ENCODE measurements around the gene CBL.
"Not testable (repeated sequence)": the region's sequence is repeated elsewhere in the genome, so short reads cannot be mapped to it uniquely, and the experiment has no call there.

The CBL gene

DNA sequence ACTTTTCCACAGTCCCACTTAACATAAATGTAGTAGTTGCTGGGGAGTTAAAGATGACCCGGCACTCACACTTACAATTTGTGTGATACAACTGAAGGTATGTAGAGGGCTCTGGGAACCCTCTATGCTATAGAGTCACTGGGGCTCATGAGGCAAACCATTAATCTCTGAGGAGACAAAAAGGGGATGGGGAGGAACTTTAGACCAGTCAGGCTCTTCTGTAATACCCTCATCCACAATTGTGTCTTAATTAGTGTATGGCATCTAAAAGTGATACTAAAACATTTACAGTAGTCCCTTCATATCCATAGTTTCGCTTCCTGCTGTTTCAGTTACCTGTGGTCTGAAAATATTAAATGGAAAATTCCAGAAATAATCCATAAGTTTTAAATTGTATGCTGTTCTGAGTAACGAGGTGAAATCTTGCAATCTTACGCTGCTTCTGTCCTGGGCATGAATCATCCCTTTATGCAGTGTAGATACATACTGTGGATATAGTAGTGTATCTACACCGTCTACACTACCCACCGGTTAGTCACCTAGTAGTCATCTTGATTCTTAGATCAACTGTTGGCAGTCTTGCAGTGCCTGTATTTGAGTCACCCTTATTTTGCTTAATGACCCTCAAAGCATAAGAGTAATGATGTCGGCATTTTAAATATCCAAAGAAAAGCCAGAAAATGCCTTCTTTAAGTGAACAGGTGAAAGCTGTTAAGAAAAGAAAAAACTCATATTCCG lies 12.2 kb downstream of the CBL start:
- no peak for DNase-seq

DNA sequence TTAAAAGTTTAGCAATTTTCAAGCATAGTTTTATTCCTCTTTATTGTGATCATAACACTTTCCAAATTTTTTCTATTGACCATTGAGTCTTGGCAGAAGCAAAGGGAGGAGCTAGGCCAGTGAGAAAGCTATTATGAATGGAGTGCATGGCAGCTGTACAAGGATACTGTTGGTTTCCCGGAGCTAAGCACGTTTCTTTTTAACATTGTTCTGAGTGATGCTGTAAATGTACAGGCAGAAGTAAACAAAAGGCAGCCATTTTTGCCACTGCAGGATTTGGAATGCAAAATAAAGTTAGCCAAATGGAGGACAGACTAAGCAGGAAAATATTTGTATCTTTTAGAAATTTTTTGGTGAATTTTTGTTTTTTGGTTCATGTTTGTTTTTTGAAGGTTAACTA lies 16.2 kb downstream of the CBL start:
- no peak for DNase-seq

DNA sequence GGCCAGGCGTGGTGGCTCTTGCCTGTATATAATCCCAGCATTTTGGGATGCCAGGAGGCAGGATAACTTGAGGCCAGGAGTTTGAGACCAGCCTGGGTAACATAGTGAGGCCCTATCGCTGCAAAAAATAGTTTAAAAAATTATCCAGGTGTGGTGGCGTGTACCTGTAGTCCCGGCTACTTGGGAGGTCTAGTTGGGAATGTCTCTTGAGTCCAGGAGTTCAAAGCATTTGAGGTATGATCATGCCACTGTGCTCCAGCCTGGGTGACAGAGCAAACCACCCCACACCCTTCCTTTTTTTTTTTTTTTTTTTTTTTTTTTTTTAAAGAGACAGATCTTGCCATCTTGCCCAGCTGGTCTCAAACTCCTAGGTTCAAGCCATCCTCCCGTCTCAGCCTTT lies 16.8 kb downstream of the CBL start:
- no peak for DNase-seq

DNA sequence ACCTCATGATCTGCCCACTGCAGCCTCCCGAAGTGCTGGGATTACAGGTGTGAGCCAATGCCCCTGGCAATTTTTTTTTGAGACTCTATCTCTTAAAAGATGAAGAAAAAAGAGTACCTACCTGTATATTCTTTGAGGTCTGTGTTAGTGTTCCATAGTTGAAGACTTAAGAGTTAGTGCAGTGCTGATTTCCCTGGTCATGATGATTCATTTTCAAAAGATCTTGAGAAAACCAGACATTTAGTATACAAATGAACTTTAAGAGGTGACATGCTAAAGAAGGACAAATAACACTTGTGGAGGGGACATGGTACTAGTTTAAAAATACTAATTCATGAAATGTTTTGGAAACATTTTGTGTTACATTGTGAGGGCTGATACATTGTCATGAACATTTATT lies 17.7 kb downstream of the CBL start:
- DNase-seq = no peak

DNA sequence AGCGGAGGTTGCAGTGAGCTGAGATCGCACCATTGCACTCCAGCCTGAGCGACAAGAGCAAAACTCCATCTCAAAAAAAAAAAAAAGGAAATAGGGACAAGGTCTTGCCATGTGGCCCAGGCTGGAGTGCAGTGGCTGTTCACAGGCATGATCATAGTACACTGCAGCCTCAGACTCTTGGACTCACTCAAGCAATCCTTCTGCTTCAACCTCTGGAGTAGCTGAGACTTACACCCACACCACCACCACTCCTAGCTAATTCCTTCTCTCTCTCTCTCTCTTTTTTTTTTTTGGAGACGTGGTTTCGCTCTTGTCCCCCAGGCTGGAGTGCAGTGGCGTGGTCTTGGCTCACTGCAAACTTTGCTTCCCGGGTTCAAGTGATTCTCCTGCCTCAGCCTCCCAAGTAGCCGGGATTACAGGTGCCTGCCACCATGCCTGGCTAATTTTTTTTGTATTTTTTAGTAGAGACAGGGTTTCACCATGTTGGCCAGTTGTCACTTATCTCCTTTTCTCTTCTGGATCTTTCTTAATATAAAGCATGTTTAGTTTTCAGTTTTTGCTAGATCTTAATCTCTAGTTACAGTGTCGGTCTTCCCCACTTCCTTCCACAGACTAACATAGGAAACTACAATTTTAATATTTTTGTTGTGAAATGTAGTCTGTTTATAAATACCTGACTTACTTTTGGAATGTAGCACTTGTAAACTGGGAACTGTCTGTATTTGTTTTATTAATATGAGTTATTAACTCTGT lies 22.6 kb downstream of the CBL start:
- not testable (repeated sequence) for DNase-seq

DNA sequence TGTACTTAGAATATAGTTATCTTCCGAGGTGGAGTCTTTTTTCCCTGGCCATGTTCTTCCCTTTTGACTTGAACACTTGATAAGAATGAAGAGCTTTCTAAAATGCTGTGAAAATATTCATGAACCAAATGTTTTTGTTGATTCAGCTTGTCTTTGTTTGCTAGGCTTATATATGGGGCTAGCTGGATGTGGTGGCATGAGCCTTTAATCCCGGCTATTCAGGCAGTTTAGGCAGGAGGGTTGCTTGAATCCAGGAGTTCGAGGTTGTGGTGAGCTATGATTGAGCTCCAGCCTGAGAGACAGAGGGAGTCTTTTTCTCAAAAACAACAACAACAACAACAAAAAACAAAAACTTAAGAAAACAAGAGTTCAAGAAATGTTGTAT lies 23.1 kb downstream of the CBL start:
- no peak for DNase-seq

DNA sequence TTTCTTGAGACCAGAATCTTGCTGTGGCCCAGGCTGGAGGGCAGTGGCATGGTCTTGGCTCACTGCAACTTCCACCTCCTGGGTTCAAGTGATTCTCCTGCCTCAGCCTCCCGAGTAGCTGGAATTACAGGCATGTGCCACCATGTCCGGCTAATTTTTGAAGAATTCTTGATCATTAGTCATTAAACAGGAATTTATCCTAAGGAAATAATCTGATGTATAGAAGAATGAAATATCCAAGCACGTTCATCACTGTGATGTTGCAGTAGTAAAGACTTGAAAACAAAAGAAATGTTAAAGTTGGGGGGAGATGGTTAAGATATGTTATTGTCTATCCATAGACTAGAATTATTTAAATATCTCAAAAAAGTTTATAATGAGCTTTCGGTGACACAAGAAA lies 23.6 kb downstream of the CBL start:
- DNase-seq = no peak

DNA sequence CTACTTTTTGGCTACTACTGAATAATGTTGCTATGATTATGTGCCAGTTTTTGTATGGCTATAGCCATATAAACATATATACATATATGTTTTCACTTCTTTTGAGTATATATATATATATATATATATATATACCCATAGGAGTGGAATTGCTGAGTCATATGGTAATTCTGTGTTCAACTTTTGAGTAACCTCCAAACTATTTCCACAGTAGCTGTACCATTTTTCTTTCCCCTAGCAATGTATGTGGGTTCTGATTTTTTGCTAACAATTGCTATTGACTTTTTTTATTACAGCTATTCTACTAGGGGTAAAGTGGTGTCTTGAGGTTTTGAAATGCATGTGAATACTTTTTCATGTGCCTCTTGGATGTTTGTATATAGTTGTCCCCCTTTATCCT lies 30.4 kb downstream of the CBL start:
- no peak for DNase-seq

DNA sequence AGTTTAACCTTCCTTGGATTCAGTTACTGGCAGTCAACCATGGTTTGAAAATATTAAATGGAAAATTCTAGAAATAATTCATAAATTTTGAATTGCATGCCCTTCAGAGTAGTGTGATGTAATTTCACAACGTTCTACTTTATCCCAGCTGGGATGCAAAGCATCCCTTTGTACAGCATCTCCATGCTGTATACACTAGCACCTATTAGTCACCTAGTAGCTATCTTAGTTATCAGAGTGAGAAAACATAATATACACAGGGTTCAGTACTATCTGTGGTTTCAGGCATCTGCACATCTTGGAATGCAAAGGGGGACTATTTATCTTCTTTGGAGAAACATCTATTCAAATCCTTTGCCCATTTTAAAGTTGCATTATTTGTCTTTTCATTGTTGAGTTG lies 30.8 kb downstream of the CBL start:
- DNase-seq = no peak

DNA sequence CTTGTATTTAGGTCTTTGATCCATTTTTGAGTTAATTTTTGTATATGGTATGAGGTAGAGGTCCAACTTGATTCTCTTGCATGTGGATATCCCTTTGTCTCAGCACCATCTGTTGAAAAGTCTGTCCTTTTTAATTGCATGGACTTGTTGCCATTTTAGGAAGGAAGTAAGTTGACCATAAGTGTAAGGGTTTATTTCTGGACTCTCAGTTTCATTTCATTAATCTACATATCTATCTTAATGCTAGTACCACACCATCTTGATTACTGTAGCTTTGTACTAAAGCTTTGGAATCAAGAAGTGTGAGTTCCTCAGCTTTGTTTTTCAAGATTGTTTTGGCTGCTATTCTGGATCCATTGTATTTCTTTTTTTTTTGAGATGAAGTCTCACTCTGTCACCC lies 31.4 kb downstream of the CBL start:
- DNase-seq = no peak

DNA sequence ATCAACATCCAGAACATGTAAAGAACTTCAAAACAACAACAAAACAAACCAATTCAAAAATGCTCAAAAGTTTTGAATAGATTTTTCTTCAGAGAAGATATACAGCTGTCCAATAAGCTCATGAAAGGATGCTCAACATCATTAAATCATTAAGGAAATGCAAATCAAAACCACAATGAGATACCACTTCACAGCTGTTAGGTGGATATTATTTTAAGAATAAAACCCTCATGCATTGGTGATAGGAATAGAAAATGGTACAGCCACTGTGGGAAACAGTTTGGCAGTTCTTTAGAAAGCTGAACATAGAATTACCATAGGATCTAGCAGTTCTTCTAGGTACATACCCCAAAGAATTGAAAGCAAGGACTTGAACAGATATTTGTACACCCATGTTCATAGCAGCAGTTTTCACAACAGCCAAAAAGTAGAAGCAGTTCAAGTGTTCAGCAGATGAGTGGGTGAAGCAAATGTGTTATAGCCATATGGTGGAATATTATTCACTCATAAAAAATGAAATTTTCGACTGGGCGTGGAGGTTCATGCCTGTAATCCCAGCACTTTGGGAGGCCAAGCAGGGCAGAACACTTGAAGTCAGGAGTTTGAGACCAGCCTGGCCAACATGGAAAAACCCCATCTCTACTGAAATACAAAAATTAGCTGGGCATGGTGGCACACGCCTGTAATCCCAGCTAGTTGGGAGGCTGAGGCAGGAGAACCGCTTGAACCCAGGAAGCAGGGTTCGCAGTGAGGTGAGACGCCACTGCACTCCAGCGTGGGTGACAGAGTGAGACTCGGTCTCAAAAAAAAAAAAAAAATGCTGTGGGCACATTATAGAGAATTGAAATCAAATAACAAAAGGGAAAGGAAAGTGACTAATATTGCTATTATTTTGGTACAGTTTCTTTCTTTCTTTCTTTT lies 42.9 kb downstream of the CBL start:
- no peak for DNase-seq

DNA sequence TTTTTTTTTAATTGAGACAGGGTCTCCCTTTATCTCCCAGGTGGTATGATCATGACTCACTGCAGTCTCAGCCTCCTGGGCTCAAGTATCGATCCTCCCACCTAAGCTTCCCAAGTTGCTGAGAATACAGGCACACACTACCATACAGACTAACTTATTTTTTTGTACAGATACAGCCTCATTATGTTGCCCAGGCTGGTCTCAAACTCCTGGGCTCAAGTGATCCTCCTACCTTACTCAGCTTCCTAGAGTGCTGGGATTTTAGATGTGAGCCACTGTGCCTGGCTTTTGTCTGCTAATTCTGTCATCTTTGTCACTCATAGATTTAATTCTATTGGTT lies 43.5 kb downstream of the CBL start:
- no peak for DNase-seq

DNA sequence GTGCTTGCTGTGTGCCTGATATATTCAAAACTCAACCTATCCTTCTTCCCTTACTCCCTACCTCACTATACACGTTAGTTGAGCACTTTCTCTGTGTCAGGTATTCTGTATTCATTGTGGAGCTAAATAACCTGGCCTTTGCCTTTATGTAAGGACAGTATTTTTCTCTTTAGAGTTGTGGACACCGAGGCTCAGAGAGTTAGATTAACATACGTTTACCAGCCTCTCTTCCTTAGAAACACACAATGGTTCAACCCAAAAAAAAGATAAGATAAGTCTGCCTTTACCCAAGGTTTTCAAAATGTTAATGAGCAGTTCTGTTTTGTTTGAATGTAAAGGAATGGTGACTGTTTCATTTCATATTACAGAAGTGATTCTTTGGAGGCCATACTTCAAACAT lies 45.0 kb downstream of the CBL start:
- no peak for DNase-seq

DNA sequence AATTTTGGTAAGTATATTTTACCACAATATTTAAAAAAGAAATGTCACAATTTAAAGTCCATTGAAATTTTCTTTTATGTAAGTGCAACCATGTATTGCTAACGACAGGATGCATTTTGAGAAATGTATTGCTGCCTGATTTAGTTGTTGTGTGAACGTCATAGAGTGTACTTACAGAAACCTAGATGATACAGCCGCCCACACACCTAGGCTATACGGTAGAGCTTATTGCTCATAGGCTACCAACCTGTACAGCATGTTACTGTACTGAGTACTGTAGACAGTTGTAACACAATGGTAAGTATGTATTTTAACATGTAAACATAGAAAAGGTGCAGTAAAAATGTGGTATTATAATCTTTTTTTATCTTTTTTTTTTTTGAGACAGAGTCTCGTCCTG lies 48.1 kb downstream of the CBL start:
- DNase-seq = no peak

DNA sequence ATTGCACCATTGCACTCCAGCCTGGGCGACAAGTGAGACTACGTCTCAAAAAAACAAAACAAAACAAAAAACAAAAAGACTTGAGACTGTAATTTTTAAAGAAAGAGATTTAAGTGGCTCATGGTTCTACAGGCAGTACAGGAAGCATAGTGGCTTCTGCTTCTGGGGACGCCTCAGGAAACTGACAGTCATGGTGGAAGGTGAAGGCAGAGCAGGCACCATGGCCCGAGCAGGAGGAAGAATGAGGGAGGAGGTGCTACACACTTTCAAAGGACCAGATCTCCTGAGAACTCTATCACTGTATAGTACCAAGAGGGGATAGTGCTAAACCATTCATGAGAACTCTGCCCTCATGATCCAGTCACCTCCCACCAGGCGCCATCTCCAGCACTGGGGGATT lies 52.0 kb downstream of the CBL start:
- DNase-seq = no peak

DNA sequence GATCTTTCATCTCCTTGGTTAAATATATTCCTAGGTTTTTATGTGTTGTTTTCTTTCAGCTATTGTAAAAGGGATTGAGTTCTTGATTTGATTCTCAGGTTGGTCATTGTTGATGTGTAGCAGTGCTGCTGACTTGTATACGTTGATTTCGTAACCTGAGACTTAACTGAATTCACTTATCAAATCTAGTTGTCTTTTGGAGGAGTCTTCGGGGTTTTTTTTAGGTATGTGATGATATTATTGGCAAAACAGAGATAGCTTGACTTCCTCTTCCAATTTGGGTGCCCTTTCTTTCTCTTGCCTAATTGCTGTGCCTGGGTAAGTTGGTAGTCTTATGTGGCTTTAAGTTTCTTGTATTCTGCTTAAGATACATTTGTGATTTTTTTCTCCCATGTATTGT lies 52.8 kb downstream of the CBL start:
- no peak for DNase-seq

DNA sequence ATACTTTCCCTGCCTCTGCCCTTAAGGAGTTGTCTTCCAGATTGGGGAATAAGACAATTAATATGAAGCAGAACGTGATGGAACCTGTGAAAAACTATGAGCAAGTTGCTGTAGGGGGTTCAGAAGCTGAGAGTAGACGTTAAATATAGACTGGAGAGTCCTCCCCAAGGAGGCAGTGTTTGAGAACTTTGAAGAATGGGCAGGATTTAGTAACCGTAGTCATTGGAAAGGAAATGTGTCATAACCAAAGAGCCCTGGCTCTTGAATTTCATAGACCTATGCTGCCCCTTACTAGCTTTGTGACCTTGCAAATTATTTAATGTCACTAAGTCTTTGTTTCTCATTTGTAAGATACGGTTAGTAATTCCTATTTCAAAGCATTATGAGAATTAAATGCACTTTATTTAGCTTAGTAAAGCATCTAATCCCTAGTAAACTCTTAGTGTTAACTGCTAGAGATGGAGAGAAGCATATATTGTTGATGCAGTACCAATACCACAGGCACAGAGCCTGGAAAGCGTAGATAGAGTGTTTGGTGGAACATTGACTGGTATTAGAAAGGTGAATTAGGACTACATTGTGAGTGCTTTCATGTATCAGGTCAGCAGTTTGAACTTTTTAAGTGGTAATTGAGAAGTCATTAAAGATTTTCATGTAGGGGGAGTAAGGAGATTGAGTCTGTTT lies 56.7 kb downstream of the CBL start:
- DNase-seq = no peak

DNA sequence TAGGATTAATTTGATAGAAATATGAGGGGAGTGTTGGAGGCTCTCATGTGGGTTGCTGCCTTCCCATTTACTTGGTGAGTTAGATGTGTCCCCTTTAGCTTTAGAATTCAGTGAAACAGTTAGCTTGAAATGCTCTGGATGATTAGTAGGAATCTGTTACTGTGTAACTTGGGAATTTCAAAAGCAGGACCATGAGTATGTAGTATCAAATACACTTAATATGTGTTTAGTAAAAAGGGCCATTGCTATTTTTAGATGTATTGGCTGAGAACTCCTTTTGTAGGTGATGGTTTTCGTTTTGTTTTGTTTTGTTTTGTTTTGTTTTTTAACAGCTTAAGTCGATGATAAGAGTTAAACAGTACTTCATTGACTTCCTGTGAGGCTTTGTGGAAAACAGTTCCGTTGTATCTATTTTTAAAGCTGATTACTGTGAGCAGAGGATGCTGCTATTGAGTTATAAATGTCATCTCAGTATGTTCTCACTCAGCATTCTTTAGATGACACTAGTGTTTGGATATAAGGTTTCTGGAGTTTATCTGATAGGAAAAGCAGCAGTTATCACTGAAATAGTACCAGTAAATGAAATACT lies 57.3 kb downstream of the CBL start:
- no peak for DNase-seq

DNA sequence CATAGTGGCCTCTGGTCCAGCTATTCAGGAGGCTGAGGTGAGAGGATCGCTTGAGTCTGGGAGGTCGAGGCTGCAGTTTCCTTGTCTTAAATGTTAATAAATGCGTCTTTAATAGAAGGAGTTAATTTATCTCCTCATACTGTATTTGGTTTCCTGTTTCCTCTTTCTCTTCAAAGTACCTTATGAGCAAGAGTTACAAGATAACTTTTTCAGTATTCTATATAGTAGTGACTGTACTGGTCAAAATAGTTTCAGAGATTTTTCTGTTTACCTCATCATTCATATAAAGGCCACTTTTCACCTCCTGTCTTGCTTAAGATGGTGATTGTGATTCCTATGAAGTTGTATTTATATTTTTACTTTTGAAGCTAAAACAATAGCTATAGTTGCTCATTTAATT lies 59.9 kb downstream of the CBL start:
- DNase-seq = no peak

DNA sequence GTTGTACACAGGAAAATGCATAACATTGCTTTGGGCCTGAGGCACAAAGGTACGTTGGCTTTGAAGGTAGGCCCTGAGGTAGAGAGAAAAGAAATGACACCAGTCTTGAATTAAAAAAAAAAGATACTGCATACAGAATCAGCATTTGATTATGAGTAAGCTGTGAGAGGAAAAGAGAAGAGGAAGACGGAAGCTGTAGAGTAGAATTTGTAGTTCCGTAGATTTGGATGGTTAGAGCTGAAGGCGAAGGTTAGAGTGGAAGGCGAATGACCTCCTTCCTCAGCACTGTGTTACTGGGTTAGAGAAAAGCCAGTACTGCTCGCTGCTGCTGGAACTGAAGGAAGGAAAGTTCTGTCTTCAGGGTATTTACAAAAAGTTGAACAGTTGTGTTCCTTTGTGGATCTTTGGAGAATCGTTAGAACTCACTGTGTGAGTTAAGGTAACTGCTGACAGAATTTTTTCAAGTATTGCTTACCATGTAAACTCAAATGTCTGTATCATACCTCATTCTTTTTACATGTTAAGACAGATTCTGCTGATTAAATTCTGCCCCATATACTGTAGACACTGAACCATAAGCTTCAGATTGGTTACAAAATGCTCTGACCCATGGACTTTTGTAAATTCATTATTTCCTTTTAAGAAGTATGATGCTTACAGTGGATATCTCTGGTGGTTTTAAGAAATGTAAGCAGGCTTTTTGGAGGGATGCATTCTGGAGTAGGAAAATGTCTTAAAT lies 60.5 kb downstream of the CBL start:
- no peak for DNase-seq

DNA sequence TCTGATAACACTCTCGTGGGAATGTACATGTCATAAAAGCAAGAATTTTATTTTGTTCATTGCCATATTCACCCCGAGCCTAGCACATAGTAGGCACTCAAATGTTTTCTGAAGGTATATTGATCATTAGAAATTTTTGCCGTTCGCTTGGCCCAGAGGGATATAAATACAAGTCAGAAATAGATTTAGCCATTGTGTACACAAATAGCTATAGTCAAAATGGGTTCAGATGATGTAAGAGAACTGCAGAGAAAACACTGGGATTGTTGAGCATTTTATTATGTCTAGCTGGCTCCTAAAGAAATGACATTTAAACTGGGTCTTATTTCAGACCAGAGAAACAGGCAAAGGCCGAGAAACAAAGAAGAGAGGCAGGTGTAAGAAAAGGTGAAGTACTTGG lies 61.5 kb downstream of the CBL start:
- DNase-seq = no peak

DNA sequence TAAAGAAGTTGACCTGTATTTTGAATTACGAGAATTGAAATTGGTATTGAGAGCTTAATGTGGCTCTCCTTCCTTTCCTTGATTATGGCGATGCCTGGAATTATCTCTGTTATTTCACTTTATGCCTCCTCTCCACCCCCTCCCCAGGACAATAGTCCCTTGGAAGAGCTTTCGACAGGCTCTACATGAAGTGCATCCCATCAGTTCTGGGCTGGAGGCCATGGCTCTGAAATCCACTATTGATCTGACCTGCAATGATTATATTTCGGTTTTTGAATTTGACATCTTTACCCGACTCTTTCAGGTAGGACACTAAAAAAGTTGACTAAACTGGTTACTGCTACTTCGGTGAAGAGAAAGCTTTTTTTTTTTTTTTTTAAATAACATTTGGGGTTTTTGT lies 67.6 kb downstream of the CBL start:
- DNase-seq = no peak
